DMS79 treated with DMSO at 0.1 percent for 48 hours (cell line): ENCODE results near the gene EFHD2.
"Not testable (repeated sequence)": the region's sequence is repeated elsewhere in the genome, so short reads cannot be mapped to it uniquely, and the experiment has no call there.

Source experiments
- DNase-seq: peaks from one replicate; lab custom pipeline; 2025; lab: John Stamatoyannopoulos, UW

EFHD2 gene

GRCh38 chr1:15409388-15410222 is at the start of gene EFHD2:
Gene EFHD2, plus strand, starts transcription at chr1:15409888. Its CDS starts 84 bp downstream, at chr1:15409972.
- peak; percentile 75 for DNase-seq

GRCh38 chr1:15360700-15361099 is 49.0 kb upstream of the EFHD2 start:
- no peak for DNase-seq

GRCh38 chr1:15362096-15362736 is 47.5 kb upstream of the EFHD2 start:
- DNase-seq = no peak

GRCh38 chr1:15362737-15363128 is 47.0 kb upstream of the EFHD2 start:
- DNase-seq = no peak

- DNase-seq = no peak
Measured at GRCh38 chr1:15364740-15365139, 44.9 kb upstream of the EFHD2 start.

- DNase-seq = no peak
Measured at GRCh38 chr1:15368888-15369287, 40.8 kb upstream of the EFHD2 start.

GRCh38 chr1:15370268-15370667 is 39.4 kb upstream of the EFHD2 start:
- no peak for DNase-seq

- DNase-seq = no peak
Measured at GRCh38 chr1:15370781-15371520, 38.7 kb upstream of the EFHD2 start.

GRCh38 chr1:15371610-15372545 is 37.8 kb upstream of the EFHD2 start:
- no peak for DNase-seq

- no peak for DNase-seq
Measured at GRCh38 chr1:15378729-15379128, 31.0 kb upstream of the EFHD2 start.

- not testable (repeated sequence) for DNase-seq
Measured at GRCh38 chr1:15379151-15379550, 30.5 kb upstream of the EFHD2 start.

GRCh38 chr1:15380601-15381508 is 28.8 kb upstream of the EFHD2 start:
- DNase-seq = no peak

- no peak for DNase-seq
Measured at GRCh38 chr1:15381805-15382204, 27.9 kb upstream of the EFHD2 start.

- no peak for DNase-seq
Measured at GRCh38 chr1:15382601-15383518, 26.8 kb upstream of the EFHD2 start.

GRCh38 chr1:15383810-15384209 is 25.9 kb upstream of the EFHD2 start:
- no peak for DNase-seq

- no peak for DNase-seq
Measured at GRCh38 chr1:15384301-15384901, 25.3 kb upstream of the EFHD2 start.

GRCh38 chr1:15385420-15385819 is 24.3 kb upstream of the EFHD2 start:
- DNase-seq = no peak

- DNase-seq = no peak
Measured at GRCh38 chr1:15386164-15386749, 23.4 kb upstream of the EFHD2 start.
